Colonic mucosa (tissue), 4 donors: ENCODE results near the gene ZNF701. TPM values are rescaled to one million over a fixed set of nuclear protein-coding genes. Genes with fewer than 3 reads are reported as not detected.
A peak's percentile ranks its signal among the peaks of the same experiment; 100 is the strongest.
"Not testable (repeated sequence)": the region's sequence is repeated elsewhere in the genome, so short reads cannot be mapped to it uniquely, and the experiment has no call there.

ENCODE experiments used
- DNase-seq: peaks from one replicate; pipeline ENCODE4 v3.0.0-alpha.2; 2020
- H3K27ac ChIP-seq: fragments of 200-600 bp; one replicate; pipeline ENCODE4 v1.8.0; 2021
- H3K27me3 ChIP-seq: fragments of 200-600 bp; one replicate; pipeline ENCODE4 v1.8.0; 2021
- H3K36me3 ChIP-seq: fragments of 200-600 bp; one replicate; pipeline ENCODE4 v1.8.0; 2021
- H3K4me1 ChIP-seq: fragments of 200-600 bp; one replicate; pipeline ENCODE4 v1.8.0; 2021; ENCODE audit warnings: mild to moderate bottlenecking
- H3K4me3 ChIP-seq: fragments of 200-600 bp; one replicate; pipeline ENCODE4 v1.8.0; 2021
- H3K9ac ChIP-seq, 2 donors: one replicate each; pipeline ENCODE4 v1.7.0; 2013; ENCODE audit warnings: control low read depth in 2 of 2, low read depth in 2 of 2, low read length in 2 of 2
- H3K9me3 ChIP-seq: fragments of 200-600 bp; one replicate; pipeline ENCODE4 v1.8.0; 2021
- intact Hi-C: fragments of 100-400 bp; cut with DNase I; formaldehyde crosslinking; loops from one replicate; pipeline ENCODE4 v1.14.1; 2022
- total RNA-seq, 2 donors: library from RNA; stranded (reverse); fragmentation: NEBNext Ultra II Directional in 1 of 2; extraction: Animal tissue kit (Norgen Biotek cat#: 25700) in 1 of 2; gene quantifications; one replicate each; pipeline ENCODE4 v1.2.1, GENCODE V29; 2021
- TF ChIP-seq, protein P1 (sequence below): fragments of 200-600 bp; IDR thresholded peaks from one replicate; pipeline ENCODE4 v1.8.0; 2022; ENCODE audit warnings: antibody characterized with exemption, mild to moderate bottlenecking
- donor health status: healthy.
- donor health status: DM: no; HTN: no; CAD: no.
- donor health status: DM: no; HTN: no; CAD: no.

The ZNF701 gene
- total RNA-seq, 2 donors from 2014 or later: 20.2 to 20.6 TPM

DNA sequence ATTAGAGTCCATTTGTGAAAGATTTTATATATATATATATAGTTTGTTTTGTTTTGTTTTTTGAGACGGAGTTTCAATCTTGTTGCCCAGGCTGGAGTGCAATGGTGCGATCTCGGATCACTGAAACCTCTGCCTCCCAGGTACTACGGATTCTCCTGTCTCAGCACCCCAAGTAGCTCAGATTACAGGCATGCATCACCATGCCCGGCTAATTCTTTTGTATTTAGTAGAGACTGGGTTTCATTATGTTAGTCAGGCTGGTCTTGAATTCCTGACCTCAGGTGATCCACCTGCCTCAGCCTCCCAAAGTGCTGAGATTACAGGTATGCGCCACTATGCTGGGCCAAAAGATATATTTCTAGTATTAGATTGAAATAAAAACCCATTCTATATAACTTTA lies 4.0 kb upstream of the ZNF701 start:
- Histone ChIP-seq H3K36me3 (no peaks in the 10 kb centered on the region), H3K27ac (no peak overlapping the region), H3K4me3 (no peak overlapping the region), H3K9me3 (no peaks in the 10 kb centered on the region), H3K4me1 (no peaks in the 10 kb centered on the region), H3K9ac (no peak overlapping the region), H3K27me3 (no peaks in the 10 kb centered on the region)
- no peak for DNase-seq
- intact Hi-C loops: no loop called here
- TF ChIP-seq, protein P1, sequence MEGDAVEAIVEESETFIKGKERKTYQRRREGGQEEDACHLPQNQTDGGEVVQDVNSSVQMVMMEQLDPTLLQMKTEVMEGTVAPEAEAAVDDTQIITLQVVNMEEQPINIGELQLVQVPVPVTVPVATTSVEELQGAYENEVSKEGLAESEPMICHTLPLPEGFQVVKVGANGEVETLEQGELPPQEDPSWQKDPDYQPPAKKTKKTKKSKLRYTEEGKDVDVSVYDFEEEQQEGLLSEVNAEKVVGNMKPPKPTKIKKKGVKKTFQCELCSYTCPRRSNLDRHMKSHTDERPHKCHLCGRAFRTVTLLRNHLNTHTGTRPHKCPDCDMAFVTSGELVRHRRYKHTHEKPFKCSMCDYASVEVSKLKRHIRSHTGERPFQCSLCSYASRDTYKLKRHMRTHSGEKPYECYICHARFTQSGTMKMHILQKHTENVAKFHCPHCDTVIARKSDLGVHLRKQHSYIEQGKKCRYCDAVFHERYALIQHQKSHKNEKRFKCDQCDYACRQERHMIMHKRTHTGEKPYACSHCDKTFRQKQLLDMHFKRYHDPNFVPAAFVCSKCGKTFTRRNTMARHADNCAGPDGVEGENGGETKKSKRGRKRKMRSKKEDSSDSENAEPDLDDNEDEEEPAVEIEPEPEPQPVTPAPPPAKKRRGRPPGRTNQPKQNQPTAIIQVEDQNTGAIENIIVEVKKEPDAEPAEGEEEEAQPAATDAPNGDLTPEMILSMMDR: no peak

DNA sequence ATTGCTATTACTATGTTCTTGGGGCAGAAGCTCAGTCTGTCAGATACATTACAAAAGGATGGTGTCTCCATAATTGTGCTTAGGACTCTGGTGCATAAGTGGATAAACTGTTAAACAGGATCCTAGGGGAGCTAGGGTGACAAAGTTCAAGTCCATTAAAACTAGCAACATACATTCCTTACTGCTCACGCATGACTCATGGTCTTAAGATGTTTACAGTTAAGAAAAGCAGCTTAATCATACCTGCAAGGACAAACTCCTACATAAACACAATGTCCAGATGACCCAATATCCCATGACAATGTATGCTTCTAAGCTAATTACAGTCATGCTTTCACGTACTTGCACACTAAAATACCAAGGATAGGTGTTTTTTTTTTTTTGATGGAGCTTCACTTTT lies 3.5 kb upstream of the ZNF701 start:
- H3K9me3 ChIP-seq: no peaks in the 10 kb centered on the region
- H3K4me1 ChIP-seq: no peaks in the 10 kb centered on the region
- intact Hi-C loops: no loop called here

GRCh38 chr19:52567921-52568320 lies 2.2 kb upstream of the ZNF701 start:
- H3K36me3 ChIP-seq: no peaks in the 10 kb centered on the region
- TF ChIP-seq, protein P1: no peak
- H3K27ac ChIP-seq: no peak overlapping the region
- H3K9me3 ChIP-seq: no peaks in the 10 kb centered on the region
- no peaks in the 10 kb centered on the region for H3K4me1 ChIP-seq
- H3K27me3 ChIP-seq: no peaks in the 10 kb centered on the region
- no peak overlapping the region for H3K9ac ChIP-seq
- DNase-seq: no peak
- H3K4me3 ChIP-seq: no peak overlapping the region
- intact Hi-C loops: no loop called here

More for the DNA sequence above, 3.5 kb upstream of the ZNF701 start:
- TF ChIP-seq, protein P1: no peak
- no peak for DNase-seq
- Histone ChIP-seq H3K9ac (no peak overlapping the region), H3K36me3 (no peaks in the 10 kb centered on the region), H3K4me3 (no peak overlapping the region), H3K27ac (no peak overlapping the region), H3K27me3 (no peaks in the 10 kb centered on the region)

DNA sequence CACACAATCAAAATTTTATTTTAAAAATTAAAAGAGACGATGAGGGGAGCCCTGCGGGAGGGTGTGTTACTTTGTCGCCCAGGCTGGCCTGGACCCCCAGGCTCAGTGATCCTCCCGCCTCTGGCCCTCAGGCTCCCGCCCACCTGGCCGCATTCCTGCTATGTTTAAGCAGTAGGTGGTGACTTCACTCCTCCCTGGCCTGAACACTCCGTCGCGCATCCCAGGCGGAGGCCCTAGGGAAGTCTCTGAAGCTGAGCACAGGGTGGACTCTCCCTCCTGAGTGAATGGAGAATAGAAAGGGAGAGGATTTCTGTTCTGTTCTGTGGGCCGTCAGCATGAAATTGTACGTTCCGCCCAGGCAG lies 468 bp upstream of the ZNF701 start:
- DNase-seq, H3K36me3 ChIP-seq, intact Hi-C loops, H3K27me3 ChIP-seq, H3K4me1 ChIP-seq, H3K9me3 ChIP-seq: not testable (repeated sequence)
- H3K27ac ChIP-seq: peak overlapping the region; percentile 82
- peak overlapping the region in 1 of 2 donors; percentile 40 for H3K9ac ChIP-seq
- peak overlapping the region; percentile 66 for H3K4me3 ChIP-seq

DNA sequence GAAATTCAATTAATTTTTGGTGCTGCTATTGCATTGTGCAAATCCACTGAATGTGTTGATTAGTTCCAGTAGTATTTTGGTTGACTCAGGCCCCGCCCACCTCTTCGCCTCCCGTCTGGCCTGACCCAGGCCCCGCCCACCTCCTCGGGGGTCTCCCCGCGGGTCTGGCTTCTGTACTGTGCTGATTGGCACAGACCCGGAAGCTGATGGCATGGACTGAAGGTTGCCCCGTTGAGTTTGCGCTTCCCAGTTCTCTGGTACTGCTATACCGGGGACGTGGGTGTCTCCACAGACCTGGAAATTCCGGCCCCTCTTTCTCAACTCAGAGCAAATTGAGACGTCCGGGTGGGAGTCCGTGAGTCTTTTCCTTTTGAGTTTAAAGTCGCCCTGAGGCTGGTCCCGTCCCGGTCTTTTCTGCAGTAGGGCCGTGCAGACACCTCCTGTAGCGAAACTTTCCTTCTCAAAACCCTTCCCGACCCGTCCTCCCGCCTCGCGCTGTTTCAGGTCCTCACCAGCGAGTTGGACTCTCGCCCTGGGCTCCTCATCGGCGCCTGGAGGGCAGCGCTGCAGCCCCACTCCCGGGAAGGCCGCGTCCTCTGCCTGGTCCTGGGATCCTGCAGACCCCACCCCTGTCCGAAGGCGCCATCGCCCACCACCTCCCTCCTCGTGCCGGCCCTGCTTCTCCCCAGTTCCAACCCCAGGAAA lies 14.8 kb downstream of the ZNF701 start:
- H3K4me3 ChIP-seq: no peak overlapping the region
- intact Hi-C loops: no loop called here
- H3K27me3 ChIP-seq: no peaks in the 10 kb centered on the region
- no peak for DNase-seq
- peaks cover 7% of the 10 kb centered on the region for H3K36me3 ChIP-seq
- H3K9me3 ChIP-seq: no peaks in the 10 kb centered on the region
- no peak overlapping the region for H3K27ac ChIP-seq
- H3K9ac ChIP-seq: no peak overlapping the region
- TF ChIP-seq, protein P1: no peak
- no peaks in the 10 kb centered on the region for H3K4me1 ChIP-seq

- Histone ChIP-seq H3K4me3 (no peak overlapping the region), H3K9me3 (no peaks in the 10 kb centered on the region), H3K36me3 (peaks cover 7% of the 10 kb centered on the region), H3K4me1 (no peaks in the 10 kb centered on the region), H3K27ac (no peak overlapping the region), H3K9ac (no peak overlapping the region), H3K27me3 (no peaks in the 10 kb centered on the region)
- TF ChIP-seq, protein P1: no peak
- intact Hi-C loops: no loop called here
- no peak for DNase-seq
These were observed 15.5 kb downstream of the ZNF701 start for GRCh38 chr19:52585604-52586003.
